NCI-H2029 treated with DMSO at 0.1 percent for 48 hours (cell line): ENCODE measurements around the gene TNFAIP8L1.
A peak's percentile ranks its signal among the peaks of the same experiment; 100 is the strongest.
"Not testable (repeated sequence)": the region's sequence is repeated elsewhere in the genome, so short reads cannot be mapped to it uniquely, and the experiment has no call there.

ENCODE experiments used
- DNase-seq: peaks from one replicate; lab custom pipeline; 2025; lab: John Stamatoyannopoulos, UW

TNFAIP8L1 gene

DNA sequence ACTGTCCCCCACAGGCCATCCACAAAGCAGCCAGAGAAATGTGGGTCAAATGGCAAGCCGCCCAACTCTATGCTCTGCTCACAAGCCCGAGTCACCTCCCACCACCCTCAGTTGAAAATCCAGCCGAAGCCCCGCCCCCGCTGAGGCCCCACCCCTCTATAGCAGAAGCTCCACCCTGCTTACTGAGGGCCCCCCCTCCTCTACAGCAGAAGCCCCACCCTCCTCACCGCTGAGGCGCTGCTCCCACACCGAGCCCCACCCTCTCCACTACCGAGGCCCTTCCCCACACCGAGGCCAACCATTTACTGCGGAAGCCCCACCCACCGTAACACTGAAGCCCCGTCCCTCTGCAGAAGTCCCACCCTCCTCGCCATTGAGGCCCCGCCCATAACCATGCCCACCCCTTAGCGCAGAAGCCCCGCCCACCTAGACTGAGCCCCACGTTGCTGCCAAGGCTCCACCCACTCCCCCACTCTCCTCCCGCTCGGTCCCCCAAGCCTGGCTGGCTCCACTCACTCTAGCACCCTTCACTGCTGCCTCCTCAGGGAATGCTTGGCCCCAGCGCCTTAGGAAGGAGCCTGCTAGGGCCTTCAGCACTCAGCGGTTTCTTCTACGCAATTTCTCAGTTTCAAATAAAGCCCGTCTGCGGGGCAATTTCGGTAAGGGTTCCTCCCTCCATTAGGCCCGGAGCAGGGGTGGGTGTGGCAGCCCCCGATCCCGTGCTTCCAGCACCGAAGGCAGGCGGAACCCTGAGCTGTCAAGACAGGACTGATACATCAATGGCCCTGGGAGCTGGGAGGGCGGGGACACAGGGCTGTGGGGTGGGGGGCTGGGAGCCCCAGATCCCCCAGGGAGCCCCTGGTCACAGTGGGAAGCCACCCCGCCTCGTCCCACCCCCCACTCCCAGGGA lies 39.8 kb downstream of the TNFAIP8L1 start:
- DNase-seq = no peak

DNA sequence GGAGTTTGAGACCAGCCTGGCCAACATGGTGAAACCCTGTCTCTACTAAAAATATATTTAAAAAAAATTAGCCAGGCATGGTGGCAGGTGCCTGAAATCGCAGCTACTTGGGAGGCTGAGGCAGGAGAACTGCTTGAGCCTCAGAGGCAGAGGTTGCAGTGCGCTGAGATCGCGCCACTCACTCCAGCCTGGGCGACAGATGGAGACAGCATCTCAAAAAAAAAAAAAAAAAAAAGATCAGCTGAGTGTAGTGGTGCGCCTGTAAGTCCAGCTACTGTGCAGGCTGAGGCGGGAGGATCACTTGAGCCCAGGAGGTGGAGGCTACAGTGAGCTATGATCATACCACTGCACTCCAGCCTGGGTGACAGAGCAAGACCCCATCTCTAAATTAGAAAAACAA lies 40.7 kb downstream of the TNFAIP8L1 start:
- not testable (repeated sequence) for DNase-seq

DNA sequence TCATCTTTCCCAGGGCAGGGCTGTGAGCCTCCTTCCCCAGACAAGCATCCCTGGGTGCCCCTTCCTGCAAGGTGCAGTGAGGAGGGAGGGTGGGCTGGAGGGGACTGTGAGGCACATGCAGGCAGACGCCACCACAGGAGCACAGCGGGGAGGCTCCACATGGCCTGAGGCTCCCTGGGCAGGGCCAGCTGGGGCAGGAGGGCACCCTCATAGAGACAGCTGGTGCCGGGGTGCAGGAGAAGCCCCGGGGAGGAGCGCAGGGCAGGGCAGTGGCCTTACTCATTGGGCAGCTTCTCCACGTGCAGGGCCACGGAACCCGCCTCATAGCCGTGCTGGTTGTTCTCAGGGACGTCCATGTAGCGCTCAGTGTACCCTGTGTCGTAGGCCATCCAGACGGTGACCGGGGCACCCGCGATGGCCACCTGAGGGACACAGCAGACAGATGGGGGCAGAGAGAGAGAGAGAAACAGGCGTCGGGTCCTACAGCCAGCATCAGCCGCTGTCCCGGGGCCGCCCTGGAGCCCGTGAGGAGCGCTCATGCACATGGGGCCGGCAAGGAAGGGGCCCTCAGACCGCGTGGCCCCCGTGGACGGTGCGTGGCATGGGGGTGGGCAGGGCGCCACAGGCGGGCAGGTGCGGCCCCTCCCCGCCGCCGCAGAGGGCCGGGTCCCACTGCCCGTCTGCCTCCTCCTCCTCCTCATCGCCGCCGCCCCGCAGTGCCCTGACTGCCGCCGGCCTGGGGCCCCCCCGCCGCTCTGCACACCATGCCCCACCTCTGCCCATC lies 43.3 kb downstream of the TNFAIP8L1 start:
- no peak for DNase-seq

DNA sequence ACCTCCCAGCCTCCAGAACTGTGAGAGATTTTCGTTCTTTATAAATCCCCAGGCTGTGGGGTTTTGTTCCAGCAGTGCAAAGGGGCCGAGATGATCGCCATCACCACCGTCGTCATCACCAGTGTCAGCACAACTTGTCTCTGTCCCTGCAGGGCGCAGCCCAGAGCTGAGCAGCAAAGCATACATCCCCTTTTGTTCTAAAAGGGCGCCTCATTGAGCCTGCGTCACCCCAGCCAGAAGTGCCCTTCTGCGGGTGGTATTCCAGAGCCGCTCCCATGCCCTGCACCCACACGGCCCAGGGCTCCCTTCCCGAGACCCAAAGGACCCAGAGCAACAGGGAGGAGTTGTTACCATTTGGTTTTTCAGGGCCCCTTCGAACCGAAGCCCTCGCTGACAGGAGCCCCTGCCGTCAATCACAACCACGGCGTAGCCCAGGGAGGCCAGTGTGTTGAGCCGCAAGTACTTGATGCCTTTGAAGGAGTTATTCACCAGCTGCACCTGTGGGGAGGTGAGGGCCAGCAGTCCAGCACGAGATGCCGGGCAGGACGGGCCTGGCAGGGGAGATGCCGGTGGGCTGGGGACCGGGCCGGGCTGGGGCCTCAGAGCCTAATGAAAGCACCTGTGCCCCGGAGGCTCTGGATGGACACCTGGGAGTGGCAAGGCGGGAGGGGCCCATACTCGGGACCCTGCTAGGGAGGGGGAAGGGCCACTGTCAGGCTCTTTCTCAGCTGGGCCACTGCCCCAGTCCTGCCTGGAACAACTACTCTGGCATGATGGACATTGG lies 45.2 kb downstream of the TNFAIP8L1 start:
- DNase-seq = no peak

DNA sequence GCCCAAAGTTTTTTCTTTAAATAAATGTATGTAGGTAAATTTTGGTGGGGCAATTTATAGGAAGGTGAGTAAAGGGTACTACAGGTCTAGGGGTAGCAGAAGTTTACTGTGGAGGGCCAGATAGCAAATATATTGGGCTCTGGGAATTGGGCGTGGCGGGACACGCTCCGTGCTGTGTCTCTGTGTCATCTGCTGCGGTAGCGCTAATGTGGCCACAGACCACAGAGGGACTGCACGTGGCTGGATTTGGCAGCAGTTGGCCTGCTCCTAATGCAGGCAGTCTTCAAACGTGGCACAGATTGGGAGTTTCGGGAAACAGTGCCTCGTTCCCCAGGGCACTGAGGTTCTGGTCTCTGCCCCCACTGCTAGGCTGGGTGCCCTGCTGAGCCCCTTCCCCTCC lies 47.4 kb downstream of the TNFAIP8L1 start:
- no peak for DNase-seq

DNA sequence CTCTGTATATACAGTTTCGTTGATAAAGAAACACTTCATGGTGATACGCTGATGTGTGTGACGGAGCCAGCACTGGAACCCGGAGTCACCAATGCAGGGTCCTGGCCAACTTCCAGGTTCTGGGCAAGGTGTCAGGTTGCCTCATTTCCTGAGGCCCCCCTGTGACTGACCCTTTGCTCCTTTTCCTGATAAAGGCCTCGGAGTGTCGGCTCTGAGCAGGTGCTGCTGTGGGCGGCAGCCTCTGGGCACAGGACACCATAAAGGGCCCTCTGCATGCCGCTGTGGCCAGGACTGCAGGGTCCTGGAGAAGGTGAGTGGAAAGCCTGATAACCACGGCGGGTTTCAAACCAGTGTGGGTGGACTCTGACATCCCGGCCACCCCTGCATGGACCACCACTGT lies 48.1 kb downstream of the TNFAIP8L1 start:
- no peak for DNase-seq

DNA sequence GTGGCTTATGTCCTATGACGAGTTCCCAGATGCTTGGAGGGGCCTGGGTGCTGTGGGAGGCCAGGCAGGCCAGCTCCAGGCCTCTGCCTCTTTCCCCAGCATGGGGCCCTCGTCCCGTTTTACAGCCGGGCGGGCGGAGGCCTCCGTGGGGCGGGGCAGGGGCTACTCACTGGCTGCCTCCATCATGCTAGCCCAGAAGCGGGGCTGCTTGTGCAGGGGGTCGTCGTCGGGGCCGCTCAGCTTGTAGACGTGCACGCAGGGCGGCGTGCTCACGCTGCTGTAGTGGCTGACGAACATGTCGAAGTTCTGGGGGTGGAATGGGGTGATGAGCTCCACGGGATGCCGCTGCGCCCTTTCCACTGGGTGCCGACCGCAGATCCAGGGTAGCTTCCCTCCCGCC lies 49.3 kb downstream of the TNFAIP8L1 start:
- DNase-seq = no peak

DNA sequence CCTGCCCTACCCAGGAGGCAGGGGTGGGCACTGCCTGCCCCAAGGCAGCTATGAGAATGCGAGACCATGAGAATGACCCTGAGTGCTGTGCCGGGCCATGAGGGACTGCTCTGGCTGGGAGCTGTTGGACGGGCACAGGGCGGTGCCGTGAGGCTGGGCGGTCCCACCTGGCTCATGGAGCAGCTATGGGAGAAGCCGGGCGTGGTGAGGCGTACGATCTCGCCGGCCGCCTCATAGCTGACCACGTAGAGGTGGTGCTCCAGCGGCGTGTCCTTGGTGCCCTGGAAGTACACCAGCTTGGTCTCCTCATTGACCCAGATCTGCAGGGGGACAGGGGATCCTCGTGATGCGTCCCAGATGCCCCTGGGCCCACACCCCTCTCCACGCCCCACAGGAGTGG lies 50.1 kb downstream of the TNFAIP8L1 start:
- no peak for DNase-seq

DNA sequence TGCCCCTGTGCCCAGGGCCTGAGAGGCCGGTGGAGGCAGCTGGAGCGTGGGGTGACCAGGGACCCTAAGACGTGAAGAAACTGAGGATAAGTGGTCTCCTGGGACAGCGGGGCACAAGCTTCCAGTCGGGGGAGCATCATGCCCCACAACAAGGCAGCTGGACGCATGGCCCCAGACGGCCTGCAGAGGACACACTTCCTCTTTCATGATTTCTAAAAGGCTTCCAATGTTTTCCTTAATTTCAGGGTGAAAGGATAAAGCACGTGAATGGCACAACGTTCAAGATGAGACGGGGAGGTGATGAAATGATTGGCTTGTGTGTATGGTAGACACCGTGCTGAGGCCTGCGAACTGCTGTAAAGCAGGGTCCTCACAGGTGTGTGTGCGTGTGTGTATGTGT lies 51.0 kb downstream of the TNFAIP8L1 start:
- no peak for DNase-seq

DNA sequence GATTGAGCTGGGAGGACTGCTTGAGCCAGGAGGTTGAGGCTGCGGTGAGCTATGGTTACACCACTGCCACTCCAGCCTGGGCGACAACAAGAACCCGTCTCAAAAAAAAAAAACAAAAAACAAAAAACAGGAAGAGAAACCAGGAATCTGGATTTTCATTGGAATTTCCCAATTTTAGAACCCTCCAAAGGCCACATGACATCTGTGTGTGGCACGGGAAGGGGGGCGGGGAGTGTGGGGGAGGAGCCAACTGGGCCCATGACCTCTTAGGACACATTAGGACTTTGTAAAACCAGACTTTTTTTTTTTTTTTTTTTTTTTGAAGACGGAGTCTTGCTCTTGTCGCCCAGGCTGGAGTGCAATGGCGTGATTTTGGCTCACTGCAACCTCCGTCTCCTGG lies 52.1 kb downstream of the TNFAIP8L1 start:
- no peak for DNase-seq

DNA sequence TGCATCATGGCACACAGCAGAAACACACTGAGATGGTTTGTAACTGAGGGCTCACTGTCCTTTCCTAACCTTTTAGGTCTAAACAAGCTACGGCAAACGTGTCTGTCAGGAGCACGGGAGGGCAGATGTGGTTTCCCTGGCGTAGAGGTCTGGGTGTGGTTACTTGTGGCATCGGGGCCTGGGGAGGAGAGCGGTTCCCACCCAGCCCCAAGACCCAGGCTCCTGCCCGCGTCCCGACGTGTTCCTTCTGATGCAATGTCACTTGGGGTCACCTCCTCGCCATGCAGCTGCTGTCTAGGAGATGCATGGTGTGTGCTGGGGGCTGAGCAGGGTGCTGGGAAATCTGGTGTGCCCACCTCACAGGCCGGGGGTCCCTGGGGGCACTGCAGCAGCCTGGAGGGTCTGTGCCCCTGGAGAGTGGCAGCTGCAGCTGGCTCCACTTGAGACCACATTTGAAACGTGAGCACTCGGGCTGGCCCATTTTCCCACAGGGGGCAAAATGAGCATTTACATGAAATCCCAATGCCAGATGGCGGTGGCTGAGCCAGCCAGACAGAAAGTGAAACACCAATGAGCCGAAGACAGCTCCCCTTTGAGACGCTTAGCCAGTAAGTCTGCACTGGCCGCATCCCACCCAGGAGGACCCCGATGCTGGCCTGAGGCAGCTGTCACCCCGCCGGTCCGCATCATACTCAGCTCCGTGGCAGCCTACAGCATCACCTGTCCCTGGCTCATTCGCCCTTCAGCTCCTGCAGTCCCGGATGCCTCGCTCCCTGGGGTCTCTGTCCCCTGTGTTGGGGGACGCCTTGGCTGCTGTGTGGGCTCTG lies 53.1 kb downstream of the TNFAIP8L1 start:
- no peak for DNase-seq

DNA sequence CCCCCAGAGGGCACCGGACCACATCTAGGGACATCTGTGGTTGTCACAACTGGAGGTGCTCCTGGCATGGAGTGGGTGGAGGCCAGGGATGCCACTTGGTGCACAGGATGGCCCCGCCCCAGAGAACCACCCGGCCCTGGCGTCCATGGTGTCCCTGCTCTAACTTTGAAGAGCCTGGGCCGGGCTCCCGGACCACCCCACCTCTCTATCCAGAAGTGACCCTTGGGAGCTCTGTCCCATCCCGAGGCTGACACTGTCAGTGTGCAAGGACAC lies 53.7 kb downstream of the TNFAIP8L1 start:
- DNase-seq = no peak

DNA sequence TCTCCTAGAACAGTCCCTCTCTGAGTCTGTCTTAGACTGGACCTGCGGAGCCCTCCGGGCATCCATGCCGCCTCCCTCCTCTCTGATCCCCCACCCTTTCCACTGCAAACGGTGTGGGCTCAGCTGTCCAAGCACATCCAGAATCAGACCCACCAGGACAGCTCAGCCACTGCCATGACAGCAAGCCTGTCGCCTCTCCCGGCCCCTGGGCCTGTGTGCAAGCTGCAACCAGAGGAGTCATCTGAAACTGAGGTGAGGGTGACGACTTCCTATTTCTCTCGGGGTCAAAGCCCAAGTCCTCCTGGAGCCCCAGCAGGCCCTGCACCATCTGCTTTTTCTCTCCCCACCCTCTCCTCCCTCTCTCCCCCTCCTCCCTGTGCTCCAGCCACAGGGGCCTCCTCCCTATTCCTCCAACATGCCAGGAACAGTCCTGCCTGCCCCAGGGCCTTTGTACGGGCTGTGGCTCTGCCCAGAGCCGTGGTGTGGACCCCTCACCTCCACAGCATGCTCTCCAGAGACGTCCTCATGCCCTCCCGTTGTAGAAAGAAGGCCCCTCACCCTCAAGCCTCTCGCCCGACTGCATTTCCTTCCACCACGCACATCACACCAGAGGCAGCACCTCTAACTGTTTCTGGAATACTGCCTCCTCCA lies 54.3 kb downstream of the TNFAIP8L1 start:
- no peak for DNase-seq

DNA sequence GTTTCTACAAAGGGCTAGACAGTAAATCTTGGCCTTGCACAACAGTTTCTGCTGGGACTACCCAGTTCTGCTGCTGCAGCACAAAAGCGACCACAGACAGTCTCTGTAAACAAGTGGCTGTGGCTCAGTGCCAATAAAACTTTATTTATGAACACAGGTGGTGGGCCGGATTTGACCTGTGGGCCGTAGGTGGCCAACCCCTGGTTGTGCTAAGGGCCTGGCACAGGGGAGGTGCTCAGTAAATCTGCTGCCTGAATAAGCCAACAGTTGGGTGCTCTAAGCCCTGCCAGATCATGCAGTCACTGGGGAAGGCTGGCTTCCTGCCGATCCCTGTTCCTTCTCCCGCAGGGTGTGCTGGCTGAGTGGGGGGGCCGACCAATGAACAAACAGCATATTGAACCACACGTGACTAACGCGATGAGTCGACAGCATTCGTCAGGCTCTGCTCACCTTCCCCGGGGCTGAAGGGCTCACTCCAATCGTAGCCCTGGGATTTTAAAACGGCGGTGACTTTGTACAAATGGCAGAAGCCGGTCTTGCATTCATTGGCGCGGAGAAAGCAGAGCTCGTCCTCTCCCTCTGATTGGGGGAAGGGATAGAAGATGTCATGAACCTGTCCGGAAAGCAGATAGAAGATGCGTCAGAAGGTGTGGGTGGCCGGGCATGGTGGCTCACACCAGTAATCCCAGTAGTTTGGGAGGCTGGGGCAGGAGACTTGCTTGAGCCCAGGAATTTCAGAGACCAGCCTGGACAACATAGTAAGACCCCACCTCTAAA lies 55.1 kb downstream of the TNFAIP8L1 start:
- DNase-seq = peak; percentile 93

DNA sequence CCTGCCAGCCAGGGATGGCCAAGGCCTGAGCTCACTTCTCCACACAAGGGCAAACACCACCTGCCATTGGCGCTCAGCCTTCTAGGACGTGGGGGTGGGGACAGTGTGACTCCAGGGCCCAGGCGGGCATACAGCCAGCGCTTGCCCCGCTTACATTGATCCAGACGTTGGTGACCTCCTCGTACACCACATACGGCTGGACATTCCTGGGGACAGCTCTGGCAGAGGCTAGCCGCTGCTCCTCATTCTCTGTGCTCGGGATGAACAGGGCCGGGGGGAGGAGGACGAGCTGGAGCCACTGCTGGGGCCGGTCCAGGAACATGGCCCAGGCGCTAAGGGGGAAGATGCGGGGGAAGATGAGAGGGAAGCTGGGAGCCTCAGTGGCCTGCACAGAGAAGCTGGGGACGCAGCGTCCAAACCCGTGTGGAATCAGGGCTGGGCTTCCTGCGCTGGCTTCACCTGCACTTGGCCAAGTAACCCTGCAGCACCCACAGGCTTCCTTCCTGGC lies 56.0 kb downstream of the TNFAIP8L1 start:
- peak; percentile 45 for DNase-seq

DNA sequence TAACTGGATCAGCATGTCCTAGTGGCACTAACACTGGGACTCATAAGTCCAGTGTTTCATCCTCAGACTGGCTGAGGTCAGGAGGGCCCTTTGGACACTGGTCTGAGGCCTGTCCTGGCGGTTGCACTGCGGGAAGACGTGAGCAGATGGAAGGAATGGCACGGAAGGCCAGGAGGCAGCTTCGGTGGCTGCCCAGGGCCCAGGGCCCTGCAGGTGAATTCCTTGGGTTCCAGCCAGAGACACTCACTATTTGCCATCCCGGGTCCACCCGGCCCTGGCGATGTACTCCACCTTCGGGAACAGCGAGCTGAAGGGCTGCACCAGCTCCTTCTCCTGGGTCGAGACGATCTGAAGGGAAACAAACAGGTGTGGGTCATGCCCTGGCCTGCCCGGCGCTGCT lies 58.0 kb downstream of the TNFAIP8L1 start:
- DNase-seq = no peak

DNA sequence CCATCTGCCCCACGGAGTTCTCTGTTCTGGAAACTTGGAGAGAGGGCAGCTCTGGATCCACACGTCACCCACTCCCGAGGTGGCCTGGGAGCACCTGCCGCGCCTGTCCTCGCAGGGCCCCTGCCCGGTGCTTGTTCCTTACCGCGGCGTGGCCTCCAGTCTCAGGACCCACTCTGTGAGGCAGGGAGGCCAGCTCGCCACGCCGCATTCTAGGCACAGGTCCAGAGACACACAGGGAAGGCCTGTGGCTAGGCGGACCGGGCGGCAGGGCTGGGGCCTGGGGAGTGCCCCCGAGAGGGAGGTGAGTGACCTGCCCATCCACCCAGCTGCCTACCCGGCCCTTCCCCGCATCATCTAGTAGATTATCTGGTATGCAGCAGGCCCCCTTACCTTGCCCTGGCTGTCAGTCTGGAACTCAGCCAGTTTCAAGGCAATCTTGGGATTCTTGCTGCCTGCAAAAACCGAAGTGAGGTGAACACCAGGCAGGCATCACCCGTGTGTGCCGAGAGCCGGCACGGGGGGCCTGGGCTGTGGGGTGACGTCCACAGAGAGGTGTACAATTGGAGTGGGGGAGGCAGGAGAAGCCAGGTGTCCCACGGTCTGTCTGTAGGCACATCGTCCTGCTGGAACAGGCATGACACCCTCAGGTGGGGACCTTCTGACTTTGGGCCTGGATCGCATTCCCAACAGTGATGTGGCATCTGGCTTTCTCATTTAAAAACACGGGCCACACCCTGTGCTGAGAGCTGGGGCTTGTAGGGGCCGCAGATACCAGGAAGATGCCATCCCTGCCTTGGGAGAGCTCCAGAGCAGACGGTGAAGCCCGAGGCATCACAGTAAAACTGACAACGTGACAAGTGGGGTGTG lies 60.7 kb downstream of the TNFAIP8L1 start:
- no peak for DNase-seq

DNA sequence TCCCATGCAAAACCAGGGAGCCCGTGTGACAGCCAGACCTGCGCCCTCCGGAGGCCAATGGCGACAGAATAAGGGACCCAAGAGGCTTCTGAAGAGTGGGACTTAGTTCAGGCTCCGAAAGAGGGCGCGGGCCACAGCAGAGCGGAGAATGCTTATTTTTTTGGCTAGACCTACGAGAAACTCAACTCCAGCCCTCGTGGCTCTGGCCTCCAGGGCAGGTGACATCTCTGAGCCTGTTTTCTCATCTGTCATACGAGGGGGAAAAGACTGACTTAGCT lies 61.3 kb downstream of the TNFAIP8L1 start:
- DNase-seq = no peak

DNA sequence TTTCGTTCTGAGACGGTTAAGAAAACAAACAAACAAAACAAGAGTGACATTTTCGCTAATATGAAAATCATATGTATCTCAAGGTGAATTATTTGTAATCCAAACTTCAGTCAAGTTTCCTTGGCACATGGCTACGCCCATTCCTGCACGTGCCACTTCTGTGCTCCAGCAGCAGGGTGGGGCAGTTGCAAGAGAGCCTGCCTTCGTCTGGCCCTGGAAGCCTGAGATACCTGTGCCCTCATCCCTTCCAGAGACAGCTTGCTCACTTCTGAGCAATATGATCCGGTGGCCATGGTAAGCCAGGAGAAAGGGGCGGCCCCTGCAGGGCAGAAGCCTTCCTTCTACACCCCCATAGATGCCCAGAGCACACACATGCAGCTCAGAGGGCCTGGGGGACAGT lies 62.2 kb downstream of the TNFAIP8L1 start:
- DNase-seq = no peak

DNA sequence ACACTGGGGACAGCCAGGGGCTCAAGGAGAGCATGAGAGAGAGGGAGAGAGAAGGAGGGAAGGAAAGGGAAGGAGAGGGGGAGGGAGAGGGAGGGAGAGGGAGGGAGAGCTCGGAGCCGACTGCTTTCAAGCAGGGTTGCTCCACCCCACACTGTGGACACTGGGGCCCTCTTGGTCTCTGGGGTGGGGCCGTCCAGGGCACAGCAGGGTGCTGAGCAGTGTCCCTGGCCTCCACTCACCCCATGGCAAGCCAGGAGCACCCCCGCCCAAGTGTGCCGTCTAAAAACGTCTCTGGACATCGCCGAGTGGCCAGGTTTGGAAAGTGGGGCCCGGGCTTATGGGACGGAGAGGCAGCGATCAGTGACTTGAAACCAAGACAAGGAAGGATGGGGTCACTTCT lies 63.4 kb downstream of the TNFAIP8L1 start:
- DNase-seq = no peak
